ENCODE measurements around the gene ATRIP.
"Not testable (repeated sequence)": the region's sequence is repeated elsewhere in the genome, so short reads cannot be mapped to it uniquely, and the experiment has no call there.

ATRIP gene

DNA sequence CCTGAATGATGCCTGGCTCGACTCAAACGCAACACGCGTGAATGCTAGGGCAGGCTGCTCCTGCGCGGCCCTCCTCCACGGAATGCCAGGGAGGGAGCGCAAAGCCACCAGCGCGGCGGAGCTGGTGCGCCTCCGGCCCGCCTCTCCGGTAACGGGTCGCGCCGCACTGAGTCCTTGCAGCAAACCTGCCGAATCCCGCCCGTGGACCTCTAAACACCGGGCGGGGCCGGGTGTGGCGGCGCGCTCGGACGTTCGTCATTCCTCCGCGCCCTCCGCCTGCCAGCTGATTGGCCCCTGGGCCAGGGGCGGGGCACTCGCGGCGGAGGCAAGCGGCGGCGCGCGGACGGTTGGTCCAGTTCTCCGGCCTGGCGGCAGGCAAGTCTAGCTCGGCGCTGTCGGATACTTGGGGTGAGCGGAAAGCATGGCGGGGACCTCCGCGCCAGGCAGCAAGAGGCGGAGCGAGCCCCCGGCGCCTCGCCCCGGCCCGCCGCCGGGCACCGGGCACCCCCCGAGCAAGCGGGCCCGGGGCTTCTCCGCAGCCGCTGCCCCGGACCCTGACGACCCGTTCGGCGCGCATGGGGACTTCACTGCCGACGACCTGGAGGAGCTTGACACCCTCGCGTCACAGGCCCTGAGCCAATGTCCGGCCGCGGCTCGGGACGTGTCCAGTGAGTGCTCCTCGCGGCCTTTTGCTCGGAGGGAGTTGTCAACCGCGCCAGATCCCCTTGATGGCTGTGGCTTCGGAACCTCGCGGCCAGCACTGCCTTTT, at the start of gene ATRIP:
ATRIP (plus strand) TSS at position 313 of the 769 bp plus-strand sequence; CDS start at position 422, 109 bp downstream.
- peak; percentile 89 for DNase-seq

- peak; percentile 3 for DNase-seq
Observed at GRCh38 chr3:48397767-48398681, 48.5 kb upstream of the ATRIP start.

GRCh38 chr3:48398701-48399386, 47.7 kb upstream of the ATRIP start:
- peak; percentile 11 for DNase-seq

DNA sequence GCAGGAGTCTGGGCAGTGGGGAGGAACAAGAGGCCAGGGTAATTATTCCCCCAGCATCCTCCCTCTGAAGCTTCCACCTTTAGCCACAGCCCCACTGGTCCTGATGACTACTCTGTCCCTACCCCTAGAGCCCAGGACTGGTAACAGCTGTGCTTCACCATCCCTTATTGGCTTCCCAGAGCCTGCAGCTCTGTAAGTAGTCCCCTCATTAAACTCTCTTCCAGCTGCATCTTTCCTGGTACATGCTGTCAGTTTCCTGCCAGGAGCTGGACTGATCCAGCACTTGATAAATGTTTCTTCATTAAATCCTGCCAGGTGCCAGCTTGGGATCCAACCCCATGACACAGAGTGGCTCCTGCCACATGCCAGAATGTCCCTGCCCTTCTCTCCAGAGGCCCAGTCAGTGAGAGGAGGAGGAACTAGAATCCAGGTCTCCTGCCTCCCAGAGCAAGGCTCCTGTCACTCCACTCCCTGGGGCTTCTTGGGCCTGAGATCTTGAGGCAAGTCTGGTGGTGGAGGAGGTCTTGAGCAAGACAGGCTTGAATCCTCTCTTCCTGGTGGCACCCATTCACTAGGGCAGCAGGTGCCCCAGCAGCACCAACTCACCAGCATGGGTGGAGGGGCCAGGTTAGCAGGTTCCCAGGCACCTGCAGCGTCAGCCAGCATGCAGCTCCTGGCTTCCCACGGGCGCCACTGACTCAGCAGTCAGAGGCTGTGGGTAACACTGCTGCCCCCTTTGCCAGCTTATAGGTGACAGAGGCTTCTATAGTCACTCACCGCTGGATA, 47.0 kb upstream of the ATRIP start:
- peak; percentile 18 for DNase-seq

- DNase-seq: peak; percentile 92
Observed at GRCh38 chr3:48400824-48401433, 45.6 kb upstream of the ATRIP start.

- DNase-seq: not testable (repeated sequence)
Observed at GRCh38 chr3:48401434-48401901, 45.1 kb upstream of the ATRIP start.

GRCh38 chr3:48402281-48402732, 44.2 kb upstream of the ATRIP start:
- DNase-seq: peak; percentile 61

- DNase-seq: no peak
Observed at GRCh38 chr3:48402907-48403306, 43.6 kb upstream of the ATRIP start.

DNA sequence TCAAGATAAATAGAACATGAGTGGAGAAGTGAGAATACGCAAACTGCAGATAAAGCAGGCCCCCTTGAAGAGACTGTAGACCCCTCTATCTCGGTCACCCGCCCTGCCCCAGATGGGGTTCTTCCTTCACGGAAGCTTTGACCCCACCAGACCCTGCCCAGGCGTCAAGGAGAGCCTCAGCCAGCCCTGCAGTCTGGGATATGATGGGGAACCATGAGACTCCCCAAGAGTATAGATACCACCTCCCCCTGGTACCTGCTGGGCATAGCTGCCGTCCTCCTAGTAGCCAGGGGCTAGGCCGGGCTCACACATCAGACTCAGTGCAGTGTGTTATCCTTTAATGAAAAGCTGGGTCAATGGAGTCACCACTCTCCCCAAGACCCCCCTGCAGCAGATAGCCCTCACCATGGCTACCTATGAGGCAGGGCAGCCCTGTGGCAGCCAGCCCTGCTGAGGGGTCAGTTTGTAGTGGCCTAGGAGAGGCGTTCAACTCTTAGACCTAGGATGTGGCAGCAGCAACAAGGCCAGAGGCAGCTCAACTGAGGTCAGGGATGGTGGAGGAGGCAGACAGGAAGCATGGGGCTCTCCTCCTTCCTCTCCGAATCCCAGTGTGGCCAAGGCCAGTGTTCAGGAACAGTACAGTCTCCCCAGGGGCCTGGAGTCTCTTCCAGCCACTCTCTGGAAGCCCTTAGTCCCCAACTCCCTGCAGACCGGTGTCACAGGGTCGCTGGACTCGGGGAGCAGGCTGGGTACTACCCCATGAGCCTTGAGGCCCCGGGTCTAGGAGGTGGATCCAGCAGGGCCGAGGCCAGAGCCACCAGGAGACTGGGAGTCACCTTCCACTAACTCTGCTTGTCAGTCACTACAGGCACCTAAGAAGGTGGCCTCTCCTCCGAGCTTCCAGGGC, 42.8 kb upstream of the ATRIP start:
- DNase-seq: peak; percentile 17

- peak; percentile 21 for DNase-seq
Observed at GRCh38 chr3:48404440-48405342, 41.8 kb upstream of the ATRIP start.

DNA sequence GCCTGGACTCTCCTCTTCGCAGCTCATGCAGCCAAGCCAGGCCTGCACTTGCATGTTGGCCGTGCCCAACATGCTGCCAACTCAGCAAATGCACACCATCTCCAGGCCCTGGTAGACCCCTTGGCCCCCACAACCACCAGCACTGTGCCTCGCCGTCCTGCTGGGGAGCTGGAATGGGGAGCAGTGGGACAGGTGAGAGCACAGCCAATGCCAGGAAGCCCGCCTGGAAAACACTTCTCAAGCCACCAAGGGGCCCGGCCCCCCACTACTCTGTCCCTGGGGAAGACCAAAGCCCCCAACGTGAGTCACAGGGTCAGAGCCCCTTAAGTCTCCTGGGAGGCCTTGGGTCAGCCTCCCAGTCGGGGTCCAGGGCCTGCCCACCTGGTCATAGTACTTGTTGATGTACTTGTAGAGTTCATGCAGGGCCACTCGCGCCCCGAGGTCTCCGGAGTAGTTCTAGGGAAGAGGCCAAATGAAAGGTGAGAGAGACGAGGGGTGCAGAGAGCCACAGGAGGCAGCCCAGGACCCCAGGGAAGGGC, 41.1 kb upstream of the ATRIP start:
- DNase-seq: peak; percentile 18

GRCh38 chr3:48405971-48406370, 40.6 kb upstream of the ATRIP start:
- DNase-seq: peak; percentile 14

- DNase-seq: peak; percentile 39
Observed at GRCh38 chr3:48406443-48407431, 39.8 kb upstream of the ATRIP start.

GRCh38 chr3:48407542-48408099, 38.9 kb upstream of the ATRIP start:
- peak; percentile 32 for DNase-seq

GRCh38 chr3:48408823-48409281, 37.7 kb upstream of the ATRIP start:
- DNase-seq: peak; percentile 51

GRCh38 chr3:48409291-48410201, 37.0 kb upstream of the ATRIP start:
- DNase-seq: peak; percentile 11
